Ramos (cell line): ENCODE results near the gene YY1.
"Not testable (repeated sequence)": the region's sequence is repeated elsewhere in the genome, so short reads cannot be mapped to it uniquely, and the experiment has no call there.

ENCODE experiments used
- in situ Hi-C: fragments of 300-500 bp; cut with MboI; formaldehyde crosslinking; loops from one replicate; pipeline ENCODE4 v1.14.3; 2022; ENCODE audit warnings: low sequenced_read_pairs; ENCODE audit not compliant: unreplicated experiment

The YY1 gene

GRCh38 chr14:100306998-100307765, 68.2 kb downstream of the YY1 start:
- in situ Hi-C loops: no loop called here

GRCh38 chr14:100307766-100308426, 69.0 kb downstream of the YY1 start:
- in situ Hi-C loops: no loop called here

- in situ Hi-C loops: not testable (repeated sequence)
Measured at GRCh38 chr14:100308427-100308792, 69.5 kb downstream of the YY1 start.

GRCh38 chr14:100309028-100309737, 70.2 kb downstream of the YY1 start:
- in situ Hi-C loops: no loop called here

GRCh38 chr14:100312110-100312876, 73.3 kb downstream of the YY1 start:
- in situ Hi-C loops: not testable (repeated sequence)

GRCh38 chr14:100312877-100313400, 74.0 kb downstream of the YY1 start:
- in situ Hi-C loops: no loop called here

GRCh38 chr14:100313464-100314230, 74.7 kb downstream of the YY1 start:
- in situ Hi-C loops: no loop called here

- in situ Hi-C loops: no loop called here
Measured at GRCh38 chr14:100314724-100315123, 75.8 kb downstream of the YY1 start.

- in situ Hi-C loops: no loop called here
Measured at GRCh38 chr14:100317389-100317788, 78.4 kb downstream of the YY1 start.

GRCh38 chr14:100317912-100318808, 79.2 kb downstream of the YY1 start:
- in situ Hi-C loops: no loop called here

- in situ Hi-C loops: no loop called here
Measured at GRCh38 chr14:100320157-100320856, 81.4 kb downstream of the YY1 start.

GRCh38 chr14:100321473-100322137, 82.7 kb downstream of the YY1 start:
- in situ Hi-C loops: no loop called here

GRCh38 chr14:100322138-100322957, 83.4 kb downstream of the YY1 start:
- in situ Hi-C loops: no loop called here

- in situ Hi-C loops: no loop called here
Measured at GRCh38 chr14:100323121-100323941, 84.4 kb downstream of the YY1 start, which contains the start of gene SLC25A47. SLC25A47 (plus strand) TSS chr14:100323339; CDS start chr14:100323415, 76 bp downstream.

GRCh38 chr14:100323942-100324307, 85.0 kb downstream of the YY1 start:
- in situ Hi-C loops: no loop called here

- in situ Hi-C loops: no loop called here
Measured at GRCh38 chr14:100325231-100325632, 86.3 kb downstream of the YY1 start.
